ENCODE results near the gene EFNB3. TPM values are rescaled to one million over a fixed set of nuclear protein-coding genes. Genes with fewer than 3 reads are reported as not detected.

EFNB3 gene
- total RNA-seq, 2 experiments from 2014 or later, result 0.15 TPM; not detected in 1

DNA sequence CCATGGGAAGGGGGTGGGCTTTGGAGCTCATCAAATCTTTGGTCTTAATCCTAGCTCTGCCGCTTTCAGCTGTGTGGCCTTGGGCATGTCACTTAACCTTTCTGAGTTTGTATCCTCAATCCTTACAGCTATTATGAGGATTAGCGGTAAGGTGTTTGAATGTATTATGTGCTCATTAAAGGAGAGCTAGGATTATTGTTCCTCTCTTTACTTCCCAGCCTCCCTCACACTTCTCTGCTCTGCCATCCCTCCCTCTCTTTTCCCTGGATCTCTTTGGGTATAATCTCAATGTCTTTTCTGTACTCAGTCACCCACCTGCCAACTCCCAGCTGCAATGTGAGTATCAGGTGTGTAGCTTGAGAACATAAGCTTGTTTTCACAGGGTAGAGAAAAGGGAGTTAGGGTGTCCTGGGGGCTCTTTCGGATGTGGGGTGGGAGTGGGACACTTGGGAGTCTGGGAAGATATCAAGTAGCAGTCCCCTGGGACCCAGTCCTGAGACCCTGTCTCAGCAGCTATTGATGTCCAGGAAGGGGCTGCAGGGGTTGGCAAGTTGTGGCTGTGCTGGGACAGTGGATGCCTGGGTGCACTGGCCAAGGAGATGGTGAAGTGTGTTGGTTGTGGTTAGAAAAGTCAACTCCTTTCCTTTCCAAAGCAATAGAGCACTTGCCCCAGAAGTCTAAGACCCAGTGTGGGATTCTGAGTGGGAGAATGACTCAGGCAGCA is 1.8 kb downstream of the EFNB3 start:
- TF ChIP-seq EZH2phosphoT487 (IDR thresholded peaks at IDR 0.05; ENCODE audit: borderline replicate concordance, low read depth, low read length), result no peak
- TF ChIP-seq, protein P1, sequence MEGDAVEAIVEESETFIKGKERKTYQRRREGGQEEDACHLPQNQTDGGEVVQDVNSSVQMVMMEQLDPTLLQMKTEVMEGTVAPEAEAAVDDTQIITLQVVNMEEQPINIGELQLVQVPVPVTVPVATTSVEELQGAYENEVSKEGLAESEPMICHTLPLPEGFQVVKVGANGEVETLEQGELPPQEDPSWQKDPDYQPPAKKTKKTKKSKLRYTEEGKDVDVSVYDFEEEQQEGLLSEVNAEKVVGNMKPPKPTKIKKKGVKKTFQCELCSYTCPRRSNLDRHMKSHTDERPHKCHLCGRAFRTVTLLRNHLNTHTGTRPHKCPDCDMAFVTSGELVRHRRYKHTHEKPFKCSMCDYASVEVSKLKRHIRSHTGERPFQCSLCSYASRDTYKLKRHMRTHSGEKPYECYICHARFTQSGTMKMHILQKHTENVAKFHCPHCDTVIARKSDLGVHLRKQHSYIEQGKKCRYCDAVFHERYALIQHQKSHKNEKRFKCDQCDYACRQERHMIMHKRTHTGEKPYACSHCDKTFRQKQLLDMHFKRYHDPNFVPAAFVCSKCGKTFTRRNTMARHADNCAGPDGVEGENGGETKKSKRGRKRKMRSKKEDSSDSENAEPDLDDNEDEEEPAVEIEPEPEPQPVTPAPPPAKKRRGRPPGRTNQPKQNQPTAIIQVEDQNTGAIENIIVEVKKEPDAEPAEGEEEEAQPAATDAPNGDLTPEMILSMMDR (conservative IDR thresholded peaks at IDR 0.05; ENCODE audit: low read length), result no peak
- no peak overlapping the region for H3K4me2 ChIP-seq (ENCODE audit: low read length)
- no peaks in the 10 kb centered on the region for H3K79me2 ChIP-seq (ENCODE audit: insufficient read depth, low read depth, low read length)
- no TSS peak for BruUV-seq (replicated peaks)
- ChIA-PET POLR2A (interaction anchor here (0.5 to 0.6 kb wide), 2 partner anchors 53 to 431 kb away, joined by 3 read pairs; no protein-coding TSS in a partner anchor), CTCF (ENCODE audit: unreplicated experiment) (no interaction called here)
- 0 out of 2 replicates have a peak, but pooled peaks cover 4% of the 10 kb centered on the region for H3K9me2 ChIP-seq (ENCODE audit: insufficient read depth, low read length)
- H3K9me3 ChIP-seq (ENCODE audit: low read length), result no peaks in the 10 kb centered on the region
- DNase-seq (ENCODE audit: low spot score), result no peak
- H3K4me3 ChIP-seq (ENCODE audit: low read depth, low read length, poor library complexity, severe bottlenecking), result no peak overlapping the region
- intact Hi-C loops (cut with micrococcal nuclease; ENCODE audit: unreplicated experiment), result no loop called here
- H3K4me1 ChIP-seq (ENCODE audit: insufficient read depth, low read length, poor library complexity, severe bottlenecking), result peaks cover 10% of the 10 kb centered on the region
- H2AFZ ChIP-seq (ENCODE audit: low read length), result no peak overlapping the region
- no peaks in the 10 kb centered on the region; the same call in 1 of the 2 replicates for H4K20me1 ChIP-seq (ENCODE audit: insufficient read depth, low read length)
- no peak overlapping the region for H3K27ac ChIP-seq (ENCODE audit: low read depth, low read length, poor library complexity, severe bottlenecking)
- peaks cover 2% of the 10 kb centered on the region; the same call in 1 of the 2 replicates for H3K36me3 ChIP-seq (ENCODE audit: insufficient read depth, low read length)

DNA sequence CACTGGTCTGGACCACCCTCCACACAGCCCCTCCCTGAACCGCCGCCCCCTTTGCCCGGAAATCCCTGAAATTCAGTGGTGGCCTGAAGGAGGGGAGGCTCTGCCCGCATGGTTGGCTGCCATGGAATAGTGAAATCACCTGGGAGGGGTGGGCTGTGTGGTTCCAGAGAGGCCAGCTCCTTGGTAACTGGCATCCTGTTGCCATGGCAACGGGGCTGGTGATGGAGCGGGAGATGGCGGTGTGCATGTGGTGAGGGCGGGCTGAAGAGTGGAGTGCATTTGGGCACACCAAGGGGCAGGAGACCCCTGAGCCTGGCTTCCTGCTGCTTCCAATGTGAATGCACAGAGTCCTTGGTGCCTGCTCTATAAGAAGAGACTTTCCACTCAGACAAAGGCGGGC is 2.4 kb downstream of the EFNB3 start:
- Histone ChIP-seq H3K4me2 (ENCODE audit: low read length) (no peak overlapping the region), H3K36me3 (ENCODE audit: insufficient read depth, low read length) (no peaks in the 10 kb centered on the region), H3K9me2 (ENCODE audit: insufficient read depth, low read length) (0 out of 2 replicates have a peak, but pooled peaks cover 4% of the 10 kb centered on the region), H4K20me1 (ENCODE audit: insufficient read depth, low read length) (no peaks in the 10 kb centered on the region; the same call in 1 of the 2 replicates), H3K4me1 (ENCODE audit: insufficient read depth, low read length, poor library complexity, severe bottlenecking) (peaks cover 10% of the 10 kb centered on the region), H2AFZ (ENCODE audit: low read length) (no peak overlapping the region), H3K4me3 (ENCODE audit: low read depth, low read length, poor library complexity, severe bottlenecking) (no peak overlapping the region), H3K27ac (ENCODE audit: low read depth, low read length, poor library complexity, severe bottlenecking) (no peak overlapping the region), H3K9me3 (ENCODE audit: low read length) (no peaks in the 10 kb centered on the region), H3K79me2 (ENCODE audit: insufficient read depth, low read depth, low read length) (no peaks in the 10 kb centered on the region)
- no peak for DNase-seq (ENCODE audit: low spot score)
- no TSS peak for BruUV-seq (replicated peaks)
- intact Hi-C loops (cut with micrococcal nuclease; ENCODE audit: unreplicated experiment), result no loop called here
- TF ChIP-seq EZH2phosphoT487 (IDR thresholded peaks at IDR 0.05; ENCODE audit: borderline replicate concordance, low read depth, low read length), result no peak
- TF ChIP-seq, protein P1 (conservative IDR thresholded peaks at IDR 0.05; ENCODE audit: low read length), result no peak
- CTCF ChIA-PET (ENCODE audit: unreplicated experiment), result interaction anchor here (0.6 kb wide), 1 partner anchor 122 kb away, joined by 3 read pairs; no protein-coding TSS in a partner anchor
- POLR2A ChIA-PET, result interaction anchor here (0.6 kb wide), 1 partner anchor 431 kb away, joined by 3 read pairs; no protein-coding TSS in a partner anchor

All from OCI-LY7 (cell line).